Thyroid gland (tissue), 4 donors: ENCODE measurements around the gene PLPPR1.

Source experiments
- POLR2A ChIP-seq, 2 donors: fragments of 450-650 bp; IDR thresholded peaks; one replicate each; pipeline ENCODE4 v1.6.1; 2017; ENCODE audit warnings: antibody characterized with exemption in 2 of 2, mild to moderate bottlenecking in 2 of 2, moderate library complexity in 1 of 2
- TF ChIP-seq, protein P1 (sequence below), 6 experiments: fragments of 200-600 bp in 3 of 6; fragments of 450-650 bp in 3 of 6; sonication (generic) in 3 of 6; IDR thresholded peaks; one replicate each; pipeline ENCODE4 v1.5.1; 2016 to 2019; ENCODE audit warnings: antibody characterized with exemption in 6 of 6, mild to moderate bottlenecking in 2 of 6, inconsistent platforms in 1 of 6, moderate library complexity in 1 of 6

GRCh38 chr9:101064206-101064605, 35.7 kb downstream of the PLPPR1 start:
- TF ChIP-seq, protein P1, sequence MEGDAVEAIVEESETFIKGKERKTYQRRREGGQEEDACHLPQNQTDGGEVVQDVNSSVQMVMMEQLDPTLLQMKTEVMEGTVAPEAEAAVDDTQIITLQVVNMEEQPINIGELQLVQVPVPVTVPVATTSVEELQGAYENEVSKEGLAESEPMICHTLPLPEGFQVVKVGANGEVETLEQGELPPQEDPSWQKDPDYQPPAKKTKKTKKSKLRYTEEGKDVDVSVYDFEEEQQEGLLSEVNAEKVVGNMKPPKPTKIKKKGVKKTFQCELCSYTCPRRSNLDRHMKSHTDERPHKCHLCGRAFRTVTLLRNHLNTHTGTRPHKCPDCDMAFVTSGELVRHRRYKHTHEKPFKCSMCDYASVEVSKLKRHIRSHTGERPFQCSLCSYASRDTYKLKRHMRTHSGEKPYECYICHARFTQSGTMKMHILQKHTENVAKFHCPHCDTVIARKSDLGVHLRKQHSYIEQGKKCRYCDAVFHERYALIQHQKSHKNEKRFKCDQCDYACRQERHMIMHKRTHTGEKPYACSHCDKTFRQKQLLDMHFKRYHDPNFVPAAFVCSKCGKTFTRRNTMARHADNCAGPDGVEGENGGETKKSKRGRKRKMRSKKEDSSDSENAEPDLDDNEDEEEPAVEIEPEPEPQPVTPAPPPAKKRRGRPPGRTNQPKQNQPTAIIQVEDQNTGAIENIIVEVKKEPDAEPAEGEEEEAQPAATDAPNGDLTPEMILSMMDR (IDR thresholded peaks at IDR 0.05), result no peak
- TF ChIP-seq POLR2A (IDR thresholded peaks at IDR 0.05), result no peak
